ENCODE data around the gene MYLK. TPM values are rescaled to one million over a fixed set of nuclear protein-coding genes. Genes with fewer than 3 reads are reported as not detected.

MYLK gene
- total and polyA plus RNA-seq, 10 of the 15 experiments (the other 5 are each of a cell fraction or from before 2014, with no cell fraction given), result 0.04 to 1.6 (median 0.42) TPM; not detected in 1

DNA sequence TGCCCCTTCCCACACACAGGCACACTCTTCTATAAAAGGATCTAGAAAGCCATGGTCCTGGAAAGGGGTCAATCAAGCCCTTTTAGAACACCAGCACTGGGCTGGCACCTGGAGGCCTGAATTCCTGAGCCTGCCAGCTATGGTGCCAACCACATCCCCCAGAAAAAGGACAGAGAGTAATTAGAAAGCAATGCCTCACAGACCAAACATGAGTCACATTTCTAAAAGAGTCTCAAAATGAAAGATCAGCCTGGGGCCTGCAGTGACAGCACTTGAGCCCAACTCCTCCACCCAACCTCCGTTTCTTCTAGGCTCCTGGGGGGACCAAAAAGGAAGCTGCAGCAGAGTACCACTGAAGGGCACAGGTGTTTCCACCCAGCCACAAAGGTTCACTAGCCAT lies 14.1 kb downstream of the MYLK start (continued):
- no peak for TF ChIP-seq CEBPZ (IDR thresholded peaks at IDR 0.05; ENCODE audit: low read depth, low read length)
- TF ChIP-seq ZSCAN29 (IDR thresholded peaks at IDR 0.05), result no peak
- no peak for TF ChIP-seq ATF7 (IDR thresholded peaks at IDR 0.05; ENCODE audit: low read depth)
- no peak for TF ChIP-seq STAT1 (conservative IDR thresholded peaks at IDR 0.05)
- no peak for TF ChIP-seq SP1 (IDR thresholded peaks at IDR 0.05; ENCODE audit: low read depth, low read length)
- TF ChIP-seq SRF (IDR thresholded peaks at IDR 0.05; ENCODE audit: low read depth in 2 of 2, low read length in 2 of 2), result no peak
- TF ChIP-seq EED (IDR thresholded peaks at IDR 0.05; ENCODE audit: low read depth), result no peak
- no peak for TF ChIP-seq CBFB (IDR thresholded peaks at IDR 0.05; ENCODE audit: low read depth)
- no peak for TF ChIP-seq IRF5 (IDR thresholded peaks at IDR 0.05; ENCODE audit: borderline replicate concordance)
- TF ChIP-seq ZBED1 (IDR thresholded peaks at IDR 0.05; ENCODE audit: borderline replicate concordance), result no peak
- no peak for TF ChIP-seq NR2C1 (IDR thresholded peaks at IDR 0.05)

DNA sequence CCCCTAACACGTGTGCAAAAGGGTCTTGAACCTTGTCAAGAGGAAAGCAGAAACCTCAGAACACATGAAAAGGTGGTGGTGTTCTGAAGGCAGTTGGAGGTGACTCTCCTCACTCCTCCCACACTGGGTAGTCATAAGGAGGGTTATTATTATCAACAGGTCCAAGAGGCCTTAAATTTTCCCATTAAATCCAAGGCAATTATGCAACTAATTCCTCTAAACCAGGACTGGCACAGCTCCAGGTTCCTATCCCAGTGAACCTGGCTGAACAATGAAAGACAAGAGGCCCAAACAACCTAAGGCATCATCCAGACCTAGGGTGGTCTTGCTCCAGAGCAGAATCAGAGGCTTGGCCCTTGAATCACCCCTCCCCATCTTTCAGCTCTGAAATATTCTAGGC lies 15.0 kb downstream of the MYLK start:
- FAIRE-seq (no peak), DNase-seq (ENCODE audit: low read depth, low spot score) (no peak), ATAC-seq (no peak)
- BruUV-seq (replicated peaks), result no TSS peak
- no peak for TF ChIP-seq RAD51 (IDR thresholded peaks at IDR 0.05)
- no peak for TF ChIP-seq FOS (IDR thresholded peaks at IDR 0.05; ENCODE audit: borderline replicate concordance, extremely low read depth, insufficient read length)
- no peak for TF ChIP-seq NR2C2 (IDR thresholded peaks at IDR 0.05; ENCODE audit: borderline replicate concordance, control insufficient read depth, insufficient read length, low read depth)
- TF ChIP-seq ATF7 (IDR thresholded peaks at IDR 0.05; ENCODE audit: low read depth), result no peak
- no peak for TF ChIP-seq MXI1 (IDR thresholded peaks at IDR 0.05; ENCODE audit: low read depth, low read length)
- no peak for TF ChIP-seq ZBTB33 (IDR thresholded peaks at IDR 0.05)
- TF ChIP-seq TCF7 (IDR thresholded peaks at IDR 0.05; ENCODE audit: borderline replicate concordance), result no peak
- TF ChIP-seq HCFC1 (IDR thresholded peaks at IDR 0.05; ENCODE audit: low read length), result no peak
- no peak for TF ChIP-seq RELA (IDR thresholded peaks at IDR 0.05; ENCODE audit: borderline replicate concordance, partially characterized antibody)
- Histone ChIP-seq H3K9ac (ENCODE audit: control insufficient read depth, insufficient read depth, low read length) (no peak overlapping the region), H3K27me3 (replicated peaks in 1 of 2; ENCODE audit: control insufficient read depth in 2 of 2, insufficient read depth in 2 of 2, low read length in 1 of 2) (no peaks in the 10 kb centered on the region), H3K79me2 (ENCODE audit: control insufficient read depth, insufficient read depth, low read length) (no peaks in the 10 kb centered on the region), H2AFZ (ENCODE audit: control insufficient read depth, low read depth, low read length) (no peak overlapping the region), H4K20me1 (ENCODE audit: control insufficient read depth, insufficient read depth) (no peaks in the 10 kb centered on the region), H3K4me1 (ENCODE audit: control insufficient read depth, insufficient read depth, low read length) (no peaks in the 10 kb centered on the region), H3K4me2 (ENCODE audit: control insufficient read depth, insufficient read depth) (no peak overlapping the region), H3K9me3 (replicated peaks; ENCODE audit: control insufficient read depth, insufficient read depth, low read length) (no peaks in the 10 kb centered on the region), H3K36me3 (ENCODE audit: control insufficient read depth in 2 of 2, insufficient read depth in 2 of 2, low read length in 1 of 2) (no peaks in the 10 kb centered on the region), H3K27ac (ENCODE audit: control insufficient read depth, insufficient read depth) (no peak overlapping the region), H3K4me3 (no peak overlapping the region)
- POLR2A ChIA-PET, result no interaction called here
- in situ Hi-C loops (cut with MboI), result no loop called here
- CTCF ChIA-PET, result no interaction called here
- WGBS (ENCODE audit: insufficient coverage, insufficient replicate concordance, low lambda C conversion rate, missing lambda C conversion rate), result 7% methylated on average over 1 of the region's 1 CpG
- SMC1A ChIA-PET (ENCODE audit: uncharacterized antibody, unreplicated experiment), result no interaction called here
- intact Hi-C loops (cut with micrococcal nuclease; ENCODE audit: unreplicated experiment), result no loop called here
- RAD21 ChIA-PET (ENCODE audit: unreplicated experiment), result no interaction called here
